H9 (cell line): ENCODE data around the gene SCUBE1. TPM values are rescaled to one million over a fixed set of nuclear protein-coding genes. Genes with fewer than 3 reads are reported as not detected.

Source experiments
- DNase-seq: peaks from one replicate; pipeline ENCODE4 v3.0.0-alpha.2; 2017
- H2AFZ ChIP-seq: one replicate; pipeline ENCODE4 v1.6.1; 2013; ENCODE audit warnings: mild to moderate bottlenecking, low read length, control low read depth, moderate library complexity
- H2AK5ac ChIP-seq: 2 replicates; pipeline ENCODE4 v1.6.1; 2013; ENCODE audit warnings: low read length, control low read depth, mixed read lengths; ENCODE audit not compliant: insufficient read length
- H2BK120ac ChIP-seq: one replicate; pipeline ENCODE4 v1.6.1; 2013; ENCODE audit warnings: low read depth, mild to moderate bottlenecking, low read length, control low read depth, inconsistent platforms; ENCODE audit not compliant: poor library complexity, severe bottlenecking
- H2BK12ac ChIP-seq: 2 replicates; pipeline ENCODE4 v1.6.1; 2013; ENCODE audit warnings: low read length, control low read depth, mixed read lengths, low read depth; ENCODE audit not compliant: insufficient read length
- H2BK15ac ChIP-seq: 2 replicates; pipeline ENCODE4 v1.6.1; 2013; ENCODE audit warnings: low read depth, low read length, control low read depth
- H2BK20ac ChIP-seq: one replicate; pipeline ENCODE4 v1.6.1; 2013; ENCODE audit warnings: low read depth, mild to moderate bottlenecking, low read length, control low read depth, inconsistent platforms; ENCODE audit not compliant: poor library complexity, severe bottlenecking
- H2BK5ac ChIP-seq: 2 replicates; pipeline ENCODE4 v1.6.1; 2013; ENCODE audit warnings: low read length, control low read depth, mixed read lengths; ENCODE audit not compliant: insufficient read length
- H3K14ac ChIP-seq: 2 replicates; pipeline ENCODE4 v1.6.1; 2013; ENCODE audit warnings: low read length, control low read depth; ENCODE audit not compliant: insufficient read depth
- H3K18ac ChIP-seq: 2 replicates; pipeline ENCODE4 v1.6.1; 2013; ENCODE audit warnings: low read depth, mild to moderate bottlenecking, mixed read lengths, low read length, control low read depth; ENCODE audit not compliant: insufficient read length
- H3K23ac ChIP-seq: 2 replicates; pipeline ENCODE4 v1.6.1; 2013; ENCODE audit warnings: low read length, control low read depth, mixed read lengths, low read depth; ENCODE audit not compliant: insufficient read length
- H3K23me2 ChIP-seq: 2 replicates; pipeline ENCODE4 v1.6.1; 2013; ENCODE audit warnings: low read depth, mild to moderate bottlenecking, mixed read lengths, low read length, control low read depth; ENCODE audit not compliant: insufficient read length, poor library complexity, severe bottlenecking
- H3K27ac ChIP-seq: 2 replicates; pipeline ENCODE4 v1.5.1; 2013; ENCODE audit warnings: low read length, control low read depth, mixed read lengths, low read depth; ENCODE audit not compliant: insufficient read length
- H3K27me3 ChIP-seq: 2 replicates; pipeline ENCODE4 v1.6.1; 2013; ENCODE audit warnings: low read length, control low read depth, inconsistent platforms; ENCODE audit not compliant: insufficient read depth
- H3K4ac ChIP-seq: 2 replicates; pipeline ENCODE4 v1.6.1; 2013; ENCODE audit warnings: low read depth, mild to moderate bottlenecking, control low read depth, inconsistent platforms, low read length, moderate library complexity
- H3K4me1 ChIP-seq: 2 replicates; pipeline ENCODE4 v1.6.1; 2013; ENCODE audit warnings: low read length, control low read depth, inconsistent platforms; ENCODE audit not compliant: insufficient read depth
- H3K4me2 ChIP-seq: 2 replicates; pipeline ENCODE4 v1.6.1; 2013; ENCODE audit warnings: low read length, control low read depth, mixed read lengths; ENCODE audit not compliant: insufficient read length, insufficient read depth
- H3K56ac ChIP-seq: 2 replicates; pipeline ENCODE4 v1.6.1; 2013; ENCODE audit warnings: low read depth, mild to moderate bottlenecking, mixed read lengths, low read length, control low read depth; ENCODE audit not compliant: insufficient read length
- H3K79me1 ChIP-seq: 2 replicates; pipeline ENCODE4 v1.6.1; 2013; ENCODE audit warnings: low read depth, mild to moderate bottlenecking, moderate library complexity, low read length, control low read depth, inconsistent platforms; ENCODE audit not compliant: insufficient read depth, poor library complexity, severe bottlenecking
- H3K79me2 ChIP-seq: 2 replicates; pipeline ENCODE4 v1.6.1; 2013; ENCODE audit warnings: low read length, control low read depth, inconsistent platforms; ENCODE audit not compliant: insufficient read depth
- H3K9ac ChIP-seq: 2 replicates; pipeline ENCODE4 v1.6.1; 2013; ENCODE audit warnings: low read length, control low read depth, mixed read lengths; ENCODE audit not compliant: insufficient read length; ENCODE audit errors: extremely low read depth
- H3K9me3 ChIP-seq: one replicate; pipeline ENCODE4 v1.6.1; 2013; ENCODE audit warnings: low read depth, low read length, inconsistent platforms; ENCODE audit not compliant: control insufficient read depth
- H3T11ph ChIP-seq: one replicate; pipeline ENCODE4 v1.6.1; 2013; ENCODE audit warnings: mild to moderate bottlenecking, low read length, control low read depth, inconsistent platforms
- H4K20me1 ChIP-seq: one replicate; pipeline ENCODE4 v1.6.1; 2013; ENCODE audit not compliant: control insufficient read depth, insufficient read length, insufficient read depth
- H4K5ac ChIP-seq: 2 replicates; pipeline ENCODE4 v1.6.1; 2013; ENCODE audit warnings: low read depth, mild to moderate bottlenecking, mixed read lengths, low read length, control low read depth; ENCODE audit not compliant: insufficient read length
- H4K8ac ChIP-seq: replicated peaks from 2 replicates; pipeline ENCODE4 v1.6.1; 2013; ENCODE audit warnings: low read length, control low read depth, mixed read lengths, low read depth; ENCODE audit not compliant: insufficient read length
- H4K91ac ChIP-seq: 2 replicates; pipeline ENCODE4 v1.6.1; 2013; ENCODE audit warnings: low read depth, mild to moderate bottlenecking, moderate library complexity, mixed read lengths, low read length, control low read depth; ENCODE audit not compliant: insufficient read length
- H3K27ac Mint-ChIP-seq, 3 experiments: 2 replicates in 2 of 3; 3 replicates in 1 of 3; pipeline ENCODE4 v1.8.0; 2020 to 2021; ENCODE audit warnings: mixed read lengths in 3 of 3, mild to moderate bottlenecking in 1 of 3, moderate library complexity in 1 of 3
- H3K27me3 Mint-ChIP-seq: 2 replicates; pipeline ENCODE4 v1.8.0; 2021; ENCODE audit warnings: low read depth, mild to moderate bottlenecking, moderate library complexity, mixed read lengths
- H3K36me3 Mint-ChIP-seq, 3 experiments: 2 replicates in 2 of 3; 3 replicates in 1 of 3; pipeline ENCODE4 v1.8.0; 2020 to 2021; ENCODE audit warnings: low read depth in 3 of 3, mixed read lengths in 3 of 3; ENCODE audit not compliant: insufficient read depth in 1 of 3
- H3K4me1 Mint-ChIP-seq, 2 experiments: 2 replicates each; pipeline ENCODE4 v1.8.0; 2020; ENCODE audit warnings: mixed read lengths in 2 of 2
- H3K4me3 Mint-ChIP-seq, 2 experiments: 2 replicates in 1 of 2; 3 replicates in 1 of 2; pipeline ENCODE4 v1.8.0; 2020 to 2021; ENCODE audit warnings: mild to moderate bottlenecking in 2 of 2, mixed read lengths in 2 of 2, moderate library complexity in 1 of 2
- H3K9me3 Mint-ChIP-seq, 2 experiments: 2 replicates in 1 of 2; 3 replicates in 1 of 2; pipeline ENCODE4 v1.8.0; 2020; ENCODE audit warnings: mild to moderate bottlenecking in 2 of 2, mixed read lengths in 2 of 2, moderate library complexity in 1 of 2
- WGBS: extraction: QIAGEN DNeasy Blood & Tissue Kit; methylation state at CpG from one replicate; pipeline ENCODE4 v1.1.7; 2013; ENCODE audit warnings: missing lambda C conversion rate, low lambda C conversion rate, mixed read lengths; ENCODE audit not compliant: insufficient read length; ENCODE audit errors: extremely low coverage; 5-methylcytosine and 5-hydroxymethylcytosine counted together
- total RNA-seq: library from RNA; stranded (reverse); gene quantifications from 2 replicates; pipeline ENCODE4 v1.2.1, GENCODE V29; 2021
- TF ChIP-seq, protein P1 (sequence below): fragments of 200-600 bp; sonication (generic); conservative IDR thresholded peaks from 3 replicates; pipeline ENCODE4 v1.8.0; 2021; ENCODE audit warnings: antibody characterized with exemption, mild to moderate bottlenecking

The SCUBE1 gene
- total RNA-seq, 1 experiment from 2014 or later = 1.2 TPM

DNA sequence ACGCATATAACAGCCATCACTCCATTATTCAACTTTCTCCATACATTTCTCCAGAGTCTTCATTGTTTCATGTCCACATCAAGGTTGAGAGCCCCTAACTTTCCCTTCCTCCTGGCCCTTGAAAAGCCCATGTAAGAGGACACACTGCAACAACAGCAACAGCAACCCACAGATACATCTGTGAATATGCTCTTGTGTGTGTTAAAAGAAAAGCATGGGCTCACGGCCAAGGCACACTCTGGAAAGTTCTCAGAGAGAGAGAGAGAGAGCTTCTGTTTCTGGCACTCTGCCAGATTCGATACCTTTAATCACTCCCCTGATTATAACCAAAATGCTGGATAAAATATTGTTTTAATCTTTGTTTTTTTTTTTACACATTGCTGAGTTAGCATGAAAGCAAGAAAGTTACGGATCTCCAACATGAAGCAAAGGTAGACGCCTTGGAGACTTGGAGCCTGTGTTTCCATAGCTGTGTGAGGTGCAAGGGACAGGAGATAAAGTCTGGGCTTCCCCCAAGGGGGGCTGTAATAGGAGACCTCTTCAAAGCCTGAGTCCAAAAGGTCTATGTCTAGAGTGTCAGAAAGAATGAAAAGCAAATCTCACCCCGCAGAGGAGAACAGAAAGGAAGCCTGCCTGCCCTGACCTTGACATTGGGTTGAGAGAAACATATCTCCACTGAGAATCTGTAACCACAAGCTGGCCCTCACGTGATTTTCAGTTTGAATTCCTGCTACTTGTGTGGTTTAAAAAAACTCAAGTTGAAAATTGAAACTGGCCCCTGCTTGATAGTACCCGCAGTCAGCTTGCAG, 34.9 kb upstream of the SCUBE1 start:
- DNase-seq = no peak
- H3K27me3 Mint-ChIP-seq = peaks cover 22% of the 10 kb centered on the region
- no peak overlapping the region for H4K91ac ChIP-seq
- no peak overlapping the region for H3K4me2 ChIP-seq
- H3K27ac Mint-ChIP-seq = no peak overlapping the region
- H4K20me1 ChIP-seq = no peaks in the 10 kb centered on the region
- H3K4ac ChIP-seq = no peak overlapping the region
- no peak overlapping the region for H2BK12ac ChIP-seq
- no peak overlapping the region for H3K18ac ChIP-seq
- H4K8ac ChIP-seq = no peak overlapping the region
- no peak overlapping the region for H3K56ac ChIP-seq
- TF ChIP-seq, protein P1, sequence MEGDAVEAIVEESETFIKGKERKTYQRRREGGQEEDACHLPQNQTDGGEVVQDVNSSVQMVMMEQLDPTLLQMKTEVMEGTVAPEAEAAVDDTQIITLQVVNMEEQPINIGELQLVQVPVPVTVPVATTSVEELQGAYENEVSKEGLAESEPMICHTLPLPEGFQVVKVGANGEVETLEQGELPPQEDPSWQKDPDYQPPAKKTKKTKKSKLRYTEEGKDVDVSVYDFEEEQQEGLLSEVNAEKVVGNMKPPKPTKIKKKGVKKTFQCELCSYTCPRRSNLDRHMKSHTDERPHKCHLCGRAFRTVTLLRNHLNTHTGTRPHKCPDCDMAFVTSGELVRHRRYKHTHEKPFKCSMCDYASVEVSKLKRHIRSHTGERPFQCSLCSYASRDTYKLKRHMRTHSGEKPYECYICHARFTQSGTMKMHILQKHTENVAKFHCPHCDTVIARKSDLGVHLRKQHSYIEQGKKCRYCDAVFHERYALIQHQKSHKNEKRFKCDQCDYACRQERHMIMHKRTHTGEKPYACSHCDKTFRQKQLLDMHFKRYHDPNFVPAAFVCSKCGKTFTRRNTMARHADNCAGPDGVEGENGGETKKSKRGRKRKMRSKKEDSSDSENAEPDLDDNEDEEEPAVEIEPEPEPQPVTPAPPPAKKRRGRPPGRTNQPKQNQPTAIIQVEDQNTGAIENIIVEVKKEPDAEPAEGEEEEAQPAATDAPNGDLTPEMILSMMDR = no peak
- H4K5ac ChIP-seq = no peak overlapping the region
- H2BK15ac ChIP-seq = no peak overlapping the region
- no peaks in the 10 kb centered on the region for H3K23me2 ChIP-seq
- no peak overlapping the region for H3K4me3 Mint-ChIP-seq
- H2BK120ac ChIP-seq = no peak overlapping the region
- H3K9ac ChIP-seq = no peak overlapping the region
- H3K36me3 Mint-ChIP-seq = no peaks in the 10 kb centered on the region
- H3K27ac ChIP-seq = no peak overlapping the region
- H3K14ac ChIP-seq = no peak overlapping the region
- no peak overlapping the region for H2BK20ac ChIP-seq
- H3K23ac ChIP-seq = no peak overlapping the region
- H3K9me3 ChIP-seq = no peaks in the 10 kb centered on the region
- H3K4me1 Mint-ChIP-seq = peaks cover 0 to 4% of the 10 kb centered on the region in 2 experiments; a peak in 1 of 4 replicates
- H3T11ph ChIP-seq = no peak overlapping the region
- H3K27me3 ChIP-seq = no peaks in the 10 kb centered on the region
- H3K4me1 ChIP-seq = no peaks in the 10 kb centered on the region
- no peak overlapping the region for H2AK5ac ChIP-seq
- H2AFZ ChIP-seq = no peak overlapping the region
- no CpG with 5 or more reads among the region's 8 CpGs for WGBS
- H2BK5ac ChIP-seq = no peak overlapping the region
- H3K9me3 Mint-ChIP-seq = no peaks in the 10 kb centered on the region
- no peaks in the 10 kb centered on the region for H3K79me2 ChIP-seq
- H3K79me1 ChIP-seq = no peaks in the 10 kb centered on the region
